HL-60 (cell line): ENCODE data around the gene SHISAL2B.
"Not testable (repeated sequence)": the region's sequence is repeated elsewhere in the genome, so short reads cannot be mapped to it uniquely, and the experiment has no call there.

Experiments
- DNase-seq, 2 experiments: peaks; one replicate each; pipeline ENCODE4 v3.0.0-alpha.2; 2010 to 2020; ENCODE audit warnings: low read depth in 1 of 2, low spot score in 1 of 2
- H3K27ac ChIP-seq: fragments of 250-450 bp; sonication (Bioruptor Pico); replicated peaks from 2 replicates; pipeline ENCODE4 v1.5.1; 2020; ENCODE audit warnings: mild to moderate bottlenecking, moderate library complexity
- H3K27me3 ChIP-seq: fragments of 250-450 bp; sonication (Bioruptor Pico); 2 replicates; pipeline ENCODE4 v1.5.1; 2021; ENCODE audit warnings: mild to moderate bottlenecking, moderate library complexity; ENCODE audit not compliant: insufficient read depth, poor library complexity, severe bottlenecking
- H3K4me3 ChIP-seq: replicated peaks from 2 replicates; pipeline ENCODE4 v1.5.1; 2011; ENCODE audit warnings: mild to moderate bottlenecking, control low read depth, low read length; ENCODE audit not compliant: insufficient read depth
- CTCF ChIP-seq: IDR thresholded peaks from one replicate; pipeline ENCODE4 v1.5.1; 2011; ENCODE audit warnings: low read length, control low read depth, inconsistent platforms; ENCODE audit not compliant: insufficient read depth
- GABPA ChIP-seq: IDR thresholded peaks from 2 replicates; pipeline ENCODE4 v1.6.1; 2012; ENCODE audit warnings: low read depth
- POLR2AphosphoS5 ChIP-seq: IDR thresholded peaks from 2 replicates; pipeline ENCODE4 v1.6.1; 2012; ENCODE audit warnings: low read depth
- REST ChIP-seq: IDR thresholded peaks from 2 replicates; pipeline ENCODE4 v1.6.1; 2012; ENCODE audit warnings: low read depth; ENCODE audit not compliant: insufficient replicate concordance
- SPI1 ChIP-seq: IDR thresholded peaks from 2 replicates; pipeline ENCODE4 v1.6.1; 2012; ENCODE audit warnings: low read depth, mild to moderate bottlenecking, borderline replicate concordance

SHISAL2B gene

GRCh38 chr5:64655596-64655995 lies 34.7 kb upstream of the SHISAL2B start:
- H3K27me3 ChIP-seq = no peaks in the 10 kb centered on the region
- no peak overlapping the region for H3K4me3 ChIP-seq
- DNase-seq = no peak
- no peak overlapping the region for H3K27ac ChIP-seq
- no peak for TF ChIP-seq GABPA
- TF ChIP-seq CTCF = no peak
- TF ChIP-seq SPI1 = no peak

- Histone ChIP-seq H3K4me3 (no peak overlapping the region), H3K27ac (no peak overlapping the region), H3K27me3 (no peaks in the 10 kb centered on the region)
- TF ChIP-seq GABPA (no peak), REST (no peak)
- DNase-seq = no peak
These were observed 31.0 kb upstream of the SHISAL2B start for GRCh38 chr5:64659289-64659688.

- H3K27me3 ChIP-seq, H3K27ac ChIP-seq, H3K4me3 ChIP-seq, DNase-seq: not testable (repeated sequence)
These were observed 27.1 kb upstream of the SHISAL2B start for GRCh38 chr5:64663181-64663580.

- H3K27me3 ChIP-seq = no peaks in the 10 kb centered on the region
- H3K27ac ChIP-seq = no peak overlapping the region
- TF ChIP-seq GABPA (no peak), REST (no peak), POLR2AphosphoS5 (no peak), SPI1 (no peak), CTCF (no peak)
- no peak overlapping the region for H3K4me3 ChIP-seq
- no peak for DNase-seq
These were observed 25.1 kb upstream of the SHISAL2B start for GRCh38 chr5:64665243-64665642.

GRCh38 chr5:64666078-64666477 lies 24.2 kb upstream of the SHISAL2B start:
- Histone ChIP-seq H3K4me3 (no peak overlapping the region), H3K27me3 (no peaks in the 10 kb centered on the region), H3K27ac (no peak overlapping the region)
- no peak for DNase-seq
- TF ChIP-seq CTCF = no peak
- TF ChIP-seq REST = no peak
- TF ChIP-seq SPI1 = no peak
- TF ChIP-seq POLR2AphosphoS5 = no peak
- TF ChIP-seq GABPA = no peak
